ENCODE data around the gene RPS19BP1.

The RPS19BP1 gene

GRCh38 chr22:39488563-39489083 lies 43.9 kb downstream of the RPS19BP1 start:
- no peak for DNase-seq

- no peak for DNase-seq
Measured at GRCh38 chr22:39487826-39488520, 44.6 kb downstream of the RPS19BP1 start.

- DNase-seq, result no peak
Measured at GRCh38 chr22:39486951-39487825, 45.4 kb downstream of the RPS19BP1 start.

GRCh38 chr22:39482768-39483167 lies 49.8 kb downstream of the RPS19BP1 start:
- no peak for DNase-seq

- no peak for DNase-seq
Measured at GRCh38 chr22:39481595-39481994, 51.0 kb downstream of the RPS19BP1 start.

GRCh38 chr22:39481054-39481453 lies 51.5 kb downstream of the RPS19BP1 start:
- no peak for DNase-seq

- DNase-seq, result no peak
Measured at GRCh38 chr22:39480557-39480956, 52.0 kb downstream of the RPS19BP1 start.

- DNase-seq, result no peak
Measured at GRCh38 chr22:39479254-39479653, 53.3 kb downstream of the RPS19BP1 start.
